Stimulated activated CD4-positive, alpha-beta T cell treated with anti-CD3 and anti-CD28 coated beads, Interleukin-1b, Interleukin-23, amount 100 ng/mL, for 24 hours (primary cell): Measurements from ENCODE around the gene PRKN.

Source experiments
- DNase-seq, 4 experiments: peaks; one replicate each; pipeline ENCODE4 v3.0.0-alpha.2; 2020; ENCODE audit warnings: low read depth in 4 of 4, low spot score in 1 of 4

PRKN gene

DNA sequence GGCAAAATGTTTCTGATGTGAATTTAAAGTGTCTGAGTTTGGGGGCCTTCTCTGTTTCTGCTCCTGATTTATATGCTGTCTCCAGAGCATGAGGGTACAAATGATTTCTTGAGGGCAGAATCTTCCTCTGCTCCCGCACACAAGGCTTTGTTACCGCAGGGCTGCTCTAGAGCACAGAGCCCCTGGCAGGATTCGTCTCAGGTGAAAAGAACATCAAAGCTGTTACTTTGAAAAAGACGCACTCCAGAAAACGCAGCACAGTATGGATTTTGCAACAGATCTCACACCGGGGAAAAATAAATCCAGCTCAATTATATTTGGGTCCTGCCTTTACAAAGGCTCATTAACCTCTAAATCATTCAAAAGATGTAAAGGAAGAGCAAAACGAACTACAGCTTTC lies 577.3 kb downstream of the PRKN start:
- DNase-seq = no peak

DNA sequence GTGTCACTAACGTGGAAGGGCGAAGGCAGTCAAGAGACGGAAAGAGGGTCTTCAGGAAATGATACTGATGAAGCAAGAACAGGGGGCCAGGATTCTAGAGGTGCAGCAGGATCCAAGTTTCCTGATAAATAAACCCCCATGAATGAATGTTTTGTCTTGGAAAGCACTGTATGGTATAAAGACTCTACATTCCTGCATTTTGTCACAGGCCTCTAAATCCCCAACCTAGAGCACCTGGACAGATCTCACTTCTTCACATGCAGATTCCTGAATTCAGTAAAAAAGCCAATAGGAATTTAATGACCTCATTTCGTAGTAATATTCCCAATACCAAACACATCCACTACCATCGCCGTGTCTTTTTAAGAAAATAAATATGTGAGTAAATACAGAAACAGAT lies 577.8 kb downstream of the PRKN start:
- DNase-seq = no peak

DNA sequence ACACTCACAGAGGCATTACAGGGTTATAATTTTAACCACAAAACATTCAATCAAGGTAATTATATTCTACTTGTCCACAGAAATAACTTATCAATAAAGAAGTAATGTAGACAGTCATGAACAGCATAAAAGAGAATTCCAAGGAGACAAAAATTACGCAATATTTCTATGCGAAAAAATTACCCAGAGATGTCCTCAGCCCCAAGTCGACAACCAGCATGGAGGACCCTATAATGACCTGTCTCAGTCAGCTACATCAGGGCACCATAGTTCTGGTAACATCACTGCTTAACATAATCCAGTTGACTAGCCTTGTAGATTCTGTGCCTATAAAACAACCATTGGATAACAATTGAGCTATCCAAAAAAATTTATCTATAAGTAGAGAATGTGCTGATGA lies 579.8 kb downstream of the PRKN start:
- no peak for DNase-seq

DNA sequence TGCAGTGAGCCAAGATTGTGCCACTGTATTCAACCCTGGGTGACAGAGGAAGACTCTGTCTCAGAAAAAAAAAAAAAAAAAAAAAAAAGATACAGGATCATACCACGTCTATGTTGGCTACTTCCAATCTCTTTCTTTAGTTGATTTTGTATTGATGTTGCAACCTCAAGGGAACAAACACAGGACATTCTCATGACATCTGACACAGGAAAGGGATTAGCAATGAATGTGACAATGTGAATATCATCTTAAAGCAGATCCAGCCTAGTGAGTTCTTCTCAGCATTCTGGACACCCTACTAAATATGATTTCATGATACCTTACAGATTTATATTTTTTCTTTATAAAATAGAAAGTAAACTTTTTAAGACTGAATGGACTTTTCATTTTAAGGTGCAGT lies 580.3 kb downstream of the PRKN start:
- DNase-seq = no peak

GRCh38 chr6:162140251-162140852 lies 587.2 kb downstream of the PRKN start:
- no peak for DNase-seq

DNA sequence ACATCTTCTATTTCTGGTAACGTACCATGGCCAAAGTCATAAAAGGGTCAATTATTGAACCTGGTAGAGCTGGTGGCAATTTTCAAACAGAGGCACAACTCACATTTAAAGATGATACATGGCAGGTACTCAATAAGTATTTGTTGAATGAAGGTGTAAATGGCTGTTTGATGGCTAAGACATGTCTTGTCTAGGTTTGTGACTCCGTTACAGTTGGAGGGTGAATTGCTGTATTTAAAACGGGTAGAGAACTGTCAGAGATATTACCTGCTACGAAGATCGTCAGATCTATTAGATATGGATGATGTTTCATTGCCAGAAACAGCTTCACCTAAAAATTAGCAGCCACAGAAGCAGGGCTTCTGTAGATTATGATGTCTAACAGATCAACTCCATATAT lies 601.9 kb downstream of the PRKN start:
- DNase-seq = no peak

GRCh38 chr6:162124710-162125435 lies 602.7 kb downstream of the PRKN start:
- DNase-seq = no peak

GRCh38 chr6:162123797-162124196 lies 603.8 kb downstream of the PRKN start:
- no peak for DNase-seq

- DNase-seq = no peak
Measured at GRCh38 chr6:162119341-162119740, 608.2 kb downstream of the PRKN start.

- no peak for DNase-seq
Measured at GRCh38 chr6:162118706-162119105, 608.9 kb downstream of the PRKN start.

- DNase-seq = no peak
Measured at GRCh38 chr6:162116902-162117525, 610.6 kb downstream of the PRKN start.

GRCh38 chr6:162109480-162110050 lies 618.0 kb downstream of the PRKN start:
- no peak for DNase-seq

DNA sequence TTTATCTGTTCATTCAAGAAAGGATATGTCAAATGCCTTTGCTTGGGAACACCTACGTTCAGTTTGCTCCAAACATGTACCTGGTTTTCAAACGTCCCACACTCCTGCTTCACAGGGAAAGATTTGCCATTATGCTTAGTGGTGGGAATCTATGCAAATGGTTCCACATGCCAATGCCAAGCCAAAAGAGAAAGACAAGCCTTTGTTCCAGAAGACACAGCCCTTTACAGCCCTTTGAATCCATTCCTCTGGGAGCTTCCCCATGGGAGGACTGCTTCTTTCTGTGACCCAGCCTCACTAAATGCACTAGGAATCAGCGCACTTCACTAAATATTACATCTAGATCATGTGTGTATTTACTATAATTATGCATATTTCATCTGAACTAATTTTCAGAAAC lies 619.5 kb downstream of the PRKN start:
- no peak for DNase-seq

GRCh38 chr6:162100096-162100495 lies 627.5 kb downstream of the PRKN start:
- DNase-seq = no peak

- peak in 2 of 4 experiments; percentile 1 to 30 for DNase-seq
Measured at GRCh38 chr6:162099685-162100084, 627.9 kb downstream of the PRKN start.

- DNase-seq = no peak
Measured at GRCh38 chr6:162092816-162093502, 634.6 kb downstream of the PRKN start.

GRCh38 chr6:162090734-162091133 lies 636.8 kb downstream of the PRKN start:
- no peak for DNase-seq

GRCh38 chr6:162088091-162088490 lies 639.5 kb downstream of the PRKN start:
- DNase-seq = no peak

GRCh38 chr6:162085561-162085960 lies 642.0 kb downstream of the PRKN start:
- DNase-seq = no peak

GRCh38 chr6:162082520-162082919 lies 645.0 kb downstream of the PRKN start:
- DNase-seq = no peak

DNA sequence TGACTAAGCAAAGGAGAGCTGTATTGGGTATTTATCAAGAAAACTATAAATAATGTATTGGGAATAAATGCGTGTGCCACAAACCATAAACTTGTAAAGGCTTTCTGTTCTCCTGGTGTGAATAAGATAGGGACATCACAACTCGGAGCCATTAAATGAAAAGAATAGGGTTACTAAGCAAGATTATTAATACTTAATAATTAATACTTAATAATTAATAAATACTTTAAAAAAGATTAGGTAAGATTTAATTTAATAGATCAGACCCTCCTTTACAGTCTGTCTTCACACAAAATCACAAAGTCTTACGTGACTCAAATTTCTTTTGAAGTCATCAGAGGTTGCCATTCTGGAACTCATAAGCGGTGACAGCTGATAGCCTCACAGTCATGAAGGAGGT lies 648.9 kb downstream of the PRKN start:
- no peak for DNase-seq

- DNase-seq = no peak
Measured at GRCh38 chr6:162078126-162078525, 649.4 kb downstream of the PRKN start.
